Mesothelial cell of epicardium (in vitro differentiated cells): Measurements from ENCODE around the gene MTMR4. TPM values are rescaled to one million over a fixed set of nuclear protein-coding genes. Genes with fewer than 3 reads are reported as not detected.

Source experiments
- DNase-seq, 2 experiments: peaks; one replicate each; pipeline ENCODE4 v3.0.0; 2021; ENCODE audit warnings: low spot score in 2 of 2; ENCODE audit not compliant: unreplicated experiment in 2 of 2
- H3K27ac Mint-ChIP-seq: 2 replicates; pipeline ENCODE4 v1.8.0; 2021; ENCODE audit warnings: mixed read lengths
- H3K27me3 Mint-ChIP-seq: 2 replicates; pipeline ENCODE4 v1.8.0; 2021; ENCODE audit warnings: low read depth, mixed read lengths
- H3K36me3 Mint-ChIP-seq: 2 replicates; pipeline ENCODE4 v1.8.0; 2021; ENCODE audit warnings: mixed read lengths
- H3K4me1 Mint-ChIP-seq: 2 replicates; pipeline ENCODE4 v1.8.0; 2021; ENCODE audit warnings: mixed read lengths
- H3K4me3 Mint-ChIP-seq: 2 replicates; pipeline ENCODE4 v1.8.0; 2021; ENCODE audit warnings: mild to moderate bottlenecking, moderate library complexity, mixed read lengths
- H3K9me3 Mint-ChIP-seq: 2 replicates; pipeline ENCODE4 v1.8.0; 2021; ENCODE audit warnings: mixed read lengths
- CTCF ChIP-seq: fragments of 200-600 bp; sonication (generic); IDR thresholded peaks from one replicate; pipeline ENCODE4 v1.5.0; 2021; ENCODE audit warnings: antibody characterized with exemption; ENCODE audit not compliant: unreplicated experiment
- total RNA-seq: library from RNA; stranded (reverse); gene quantifications from 3 replicates; pipeline ENCODE4 v1.2.1, GENCODE V29; 2021

The MTMR4 gene
- total RNA-seq, 1 donor from 2014 or later = 73.1 TPM

DNA sequence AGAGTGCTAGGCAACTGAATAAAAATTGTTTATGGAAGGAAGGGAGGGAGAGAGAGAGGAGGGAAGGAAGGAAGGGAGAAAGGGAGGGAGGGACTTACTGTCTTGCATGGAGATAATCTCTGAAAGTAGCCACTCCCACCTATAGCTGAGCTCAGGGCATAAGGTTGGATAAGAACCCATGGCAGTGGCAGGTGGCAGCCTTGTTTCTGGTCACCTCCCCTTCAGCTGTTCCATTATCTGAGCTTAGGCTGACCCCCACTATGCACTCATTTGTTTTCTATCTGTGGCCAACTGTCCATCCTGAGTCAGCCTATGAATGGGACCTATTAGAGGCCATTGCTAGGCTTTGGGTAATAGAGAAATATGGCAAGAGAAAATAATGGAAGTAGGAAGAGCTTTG is 25.3 kb upstream of the MTMR4 start:
- Mint-ChIP-seq H3K36me3 (no peaks in the 10 kb centered on the region), H3K9me3 (no peaks in the 10 kb centered on the region), H3K27me3 (peaks cover 56% of the 10 kb centered on the region), H3K27ac (no peak overlapping the region), H3K4me1 (no peaks in the 10 kb centered on the region), H3K4me3 (no peak overlapping the region)
- no peak for DNase-seq
- no peak for TF ChIP-seq CTCF

GRCh38 chr17:58538811-58539409 is 24.5 kb upstream of the MTMR4 start:
- Mint-ChIP-seq H3K36me3 (no peaks in the 10 kb centered on the region), H3K4me3 (no peak overlapping the region), H3K9me3 (no peaks in the 10 kb centered on the region), H3K27me3 (peaks cover 59% of the 10 kb centered on the region), H3K4me1 (no peaks in the 10 kb centered on the region), H3K27ac (no peak overlapping the region)
- no peak for TF ChIP-seq CTCF
- DNase-seq = no peak

DNA sequence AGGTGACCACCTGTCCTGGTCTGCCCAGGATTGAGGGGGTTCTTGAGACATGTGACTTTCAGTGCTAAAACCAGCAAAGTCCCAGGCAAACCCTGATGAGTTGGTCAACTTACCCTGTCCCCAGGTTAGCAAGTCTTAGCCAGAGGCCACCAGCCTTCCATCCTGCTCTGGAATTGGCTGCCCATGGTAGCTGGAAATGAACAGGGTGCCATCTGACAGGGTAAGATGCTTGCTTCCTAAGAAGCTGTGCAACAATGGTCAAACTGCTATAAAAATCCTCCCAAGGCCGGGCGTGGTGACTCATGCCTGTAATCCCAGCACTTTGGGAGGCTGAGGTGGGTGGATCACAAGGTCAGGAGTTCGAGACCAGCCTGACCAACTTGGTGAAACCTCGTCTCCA is 22.8 kb upstream of the MTMR4 start:
- Mint-ChIP-seq H3K27ac (no peak overlapping the region), H3K4me1 (peaks cover 4% of the 10 kb centered on the region), H3K36me3 (no peaks in the 10 kb centered on the region), H3K27me3 (peaks cover 61% of the 10 kb centered on the region), H3K4me3 (no peak overlapping the region), H3K9me3 (no peaks in the 10 kb centered on the region)
- TF ChIP-seq CTCF = no peak
- DNase-seq = no peak

GRCh38 chr17:58536542-58536941 is 22.1 kb upstream of the MTMR4 start:
- Mint-ChIP-seq H3K4me1 (peaks cover 5% of the 10 kb centered on the region), H3K4me3 (no peak overlapping the region), H3K36me3 (no peaks in the 10 kb centered on the region), H3K27me3 (peaks cover 59% of the 10 kb centered on the region), H3K9me3 (no peaks in the 10 kb centered on the region), H3K27ac (no peak overlapping the region)
- no peak for DNase-seq
- no peak for TF ChIP-seq CTCF

DNA sequence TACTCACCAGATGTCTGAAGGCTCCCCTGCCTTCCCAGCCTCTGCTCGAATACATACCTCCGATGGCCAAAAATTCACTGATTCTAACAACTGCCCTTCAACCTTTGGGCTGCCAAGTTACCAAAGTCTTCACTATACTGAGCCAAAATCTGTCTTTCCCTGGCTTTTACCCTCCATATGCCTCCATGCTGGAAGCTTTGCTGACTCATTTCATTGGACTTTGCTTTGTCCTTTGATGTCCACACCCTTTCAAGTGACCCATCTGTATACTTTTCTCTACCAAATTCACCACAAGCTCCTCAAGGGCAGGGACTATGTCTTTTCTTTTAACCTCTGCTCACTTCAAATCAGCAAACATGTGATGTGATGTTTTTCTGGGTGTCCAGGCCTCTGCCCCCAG is 21.0 kb upstream of the MTMR4 start:
- H3K27ac Mint-ChIP-seq = no peak overlapping the region
- no peak for DNase-seq
- H3K4me1 Mint-ChIP-seq = peaks cover 5% of the 10 kb centered on the region
- H3K4me3 Mint-ChIP-seq = no peak overlapping the region
- H3K27me3 Mint-ChIP-seq = peaks cover 70% of the 10 kb centered on the region
- H3K36me3 Mint-ChIP-seq = no peaks in the 10 kb centered on the region
- TF ChIP-seq CTCF = no peak
- no peaks in the 10 kb centered on the region for H3K9me3 Mint-ChIP-seq

- DNase-seq = no peak
- no peaks in the 10 kb centered on the region for H3K9me3 Mint-ChIP-seq
- H3K27ac Mint-ChIP-seq = no peak overlapping the region
- H3K27me3 Mint-ChIP-seq = peaks cover 75% of the 10 kb centered on the region
- TF ChIP-seq CTCF = no peak
- H3K4me1 Mint-ChIP-seq = peaks cover 5% of the 10 kb centered on the region
- H3K4me3 Mint-ChIP-seq = no peak overlapping the region
- no peaks in the 10 kb centered on the region for H3K36me3 Mint-ChIP-seq
Measured at GRCh38 chr17:58534901-58535421, 20.5 kb upstream of the MTMR4 start.
